ENCODE data around the gene DHX8.

DNA sequence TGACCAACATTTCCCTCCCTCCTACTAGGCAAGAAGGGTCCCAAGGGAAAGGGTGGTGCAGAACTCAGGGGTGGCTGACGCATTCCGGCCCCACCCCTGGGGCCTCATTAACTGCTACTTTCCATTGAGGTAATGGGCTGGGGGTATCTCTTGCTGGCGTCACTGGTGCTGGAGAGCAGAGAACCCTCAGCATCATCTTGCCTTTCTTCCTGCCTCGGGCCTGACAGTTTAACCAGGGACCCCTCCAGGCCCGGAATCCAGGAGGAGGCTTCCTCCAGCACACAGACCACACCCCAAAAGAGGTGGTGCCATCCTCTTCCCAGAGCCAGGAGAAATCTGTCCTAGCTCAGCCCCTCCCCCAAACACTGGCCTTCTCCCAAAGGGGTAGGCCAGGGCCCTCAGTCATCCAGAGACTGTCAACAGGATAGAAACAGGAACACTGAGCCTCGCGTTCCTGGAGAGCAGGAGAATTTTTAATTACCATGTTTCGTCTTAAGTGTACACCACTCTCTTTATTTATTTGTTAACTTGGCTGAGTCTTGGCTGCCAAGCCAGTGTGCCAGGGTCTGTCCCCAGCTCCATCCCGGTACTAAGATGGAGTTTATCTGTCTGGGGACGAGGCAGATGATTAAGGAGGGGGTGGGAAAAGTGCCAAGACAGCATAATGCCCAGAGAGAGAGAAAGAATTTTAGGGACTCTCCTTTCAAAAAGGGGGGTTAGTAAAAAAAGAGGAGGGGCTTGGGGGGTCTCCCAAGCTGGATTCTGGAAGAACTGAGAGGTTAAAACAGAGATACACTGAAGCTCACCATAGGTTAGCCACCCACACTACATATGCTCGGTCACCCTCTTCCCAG, 57.3 kb downstream of the DHX8 start:
- TF ChIP-seq, protein P1, sequence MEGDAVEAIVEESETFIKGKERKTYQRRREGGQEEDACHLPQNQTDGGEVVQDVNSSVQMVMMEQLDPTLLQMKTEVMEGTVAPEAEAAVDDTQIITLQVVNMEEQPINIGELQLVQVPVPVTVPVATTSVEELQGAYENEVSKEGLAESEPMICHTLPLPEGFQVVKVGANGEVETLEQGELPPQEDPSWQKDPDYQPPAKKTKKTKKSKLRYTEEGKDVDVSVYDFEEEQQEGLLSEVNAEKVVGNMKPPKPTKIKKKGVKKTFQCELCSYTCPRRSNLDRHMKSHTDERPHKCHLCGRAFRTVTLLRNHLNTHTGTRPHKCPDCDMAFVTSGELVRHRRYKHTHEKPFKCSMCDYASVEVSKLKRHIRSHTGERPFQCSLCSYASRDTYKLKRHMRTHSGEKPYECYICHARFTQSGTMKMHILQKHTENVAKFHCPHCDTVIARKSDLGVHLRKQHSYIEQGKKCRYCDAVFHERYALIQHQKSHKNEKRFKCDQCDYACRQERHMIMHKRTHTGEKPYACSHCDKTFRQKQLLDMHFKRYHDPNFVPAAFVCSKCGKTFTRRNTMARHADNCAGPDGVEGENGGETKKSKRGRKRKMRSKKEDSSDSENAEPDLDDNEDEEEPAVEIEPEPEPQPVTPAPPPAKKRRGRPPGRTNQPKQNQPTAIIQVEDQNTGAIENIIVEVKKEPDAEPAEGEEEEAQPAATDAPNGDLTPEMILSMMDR (conservative IDR thresholded peaks at IDR 0.05 in 1 of 2, IDR thresholded peaks at IDR 0.05 in 1 of 2; ENCODE audit: low read depth in 1 of 2, low read length in 2 of 2) = no peak
- TF ChIP-seq EZH2 (IDR thresholded peaks at IDR 0.05; ENCODE audit: low read length, missing control alignments) = no peak
